ENCODE measurements around the gene PLA1A.

Gene PLA1A

DNA sequence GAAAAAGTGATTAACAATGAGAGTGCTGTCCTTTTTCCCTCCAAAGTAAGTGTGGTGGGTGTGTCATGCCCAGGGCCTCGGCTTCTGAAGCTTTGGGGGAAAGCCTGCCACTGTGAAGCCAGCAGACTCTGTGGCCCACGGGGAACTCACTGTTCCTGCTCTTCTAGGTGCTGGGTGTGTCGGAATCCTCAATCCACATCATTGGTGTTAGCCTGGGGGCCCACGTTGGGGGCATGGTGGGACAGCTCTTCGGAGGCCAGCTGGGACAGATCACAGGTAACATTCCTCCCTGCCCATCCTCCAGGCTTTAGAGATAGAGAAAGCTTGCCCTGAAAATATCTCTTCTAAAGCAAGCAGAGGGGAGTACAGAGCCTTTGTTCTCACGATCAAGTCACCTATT is 11.6 kb downstream of the PLA1A start:
- DNase-seq, result no peak
- Mint-ChIP-seq H3K4me3 (no peak overlapping the region), H3K9me3 (no peaks in the 10 kb centered on the region), H3K27me3 (peaks cover 24% of the 10 kb centered on the region), H3K27ac (no peak overlapping the region), H3K36me3 (ENCODE audit: low read depth) (no peaks in the 10 kb centered on the region), H3K4me1 (ENCODE audit: low read depth) (peaks cover 6% of the 10 kb centered on the region)

GRCh38 chr3:119611664-119612063 is 14.0 kb downstream of the PLA1A start:
- H3K27ac Mint-ChIP-seq, result no peak overlapping the region
- DNase-seq, result no peak
- H3K27me3 Mint-ChIP-seq, result peaks cover 24% of the 10 kb centered on the region
- H3K4me1 Mint-ChIP-seq (ENCODE audit: low read depth), result no peaks in the 10 kb centered on the region
- H3K36me3 Mint-ChIP-seq (ENCODE audit: low read depth), result no peaks in the 10 kb centered on the region
- no peak overlapping the region for H3K4me3 Mint-ChIP-seq
- no peaks in the 10 kb centered on the region for H3K9me3 Mint-ChIP-seq

DNA sequence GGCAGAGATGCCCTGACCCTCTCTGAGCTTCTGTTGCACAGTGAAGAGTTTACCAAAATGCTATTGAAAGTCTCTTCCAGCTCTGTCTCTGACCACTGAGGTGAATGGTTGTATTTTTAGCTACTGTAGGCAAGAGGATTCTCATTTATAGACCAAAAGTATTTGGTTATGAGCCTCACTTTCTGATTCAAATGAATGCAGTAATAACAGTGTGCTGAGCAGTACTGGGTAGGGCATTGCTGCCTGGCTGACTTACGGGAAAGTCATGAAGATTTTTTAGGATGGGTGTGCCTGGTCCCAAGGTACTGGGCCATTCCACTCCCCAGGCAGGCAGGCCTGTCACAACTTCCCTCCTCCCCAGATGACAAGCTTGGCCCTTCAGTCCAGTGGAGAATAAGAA is 15.5 kb downstream of the PLA1A start:
- Mint-ChIP-seq H3K4me3 (no peak overlapping the region), H3K4me1 (ENCODE audit: low read depth) (no peaks in the 10 kb centered on the region), H3K36me3 (ENCODE audit: low read depth) (no peaks in the 10 kb centered on the region), H3K27ac (no peak overlapping the region), H3K9me3 (no peaks in the 10 kb centered on the region), H3K27me3 (peaks cover 23% of the 10 kb centered on the region)
- no peak for DNase-seq

- no peak for DNase-seq
- H3K4me1 Mint-ChIP-seq (ENCODE audit: low read depth), result no peaks in the 10 kb centered on the region
- no peak overlapping the region for H3K27ac Mint-ChIP-seq
- H3K27me3 Mint-ChIP-seq, result peaks cover 19% of the 10 kb centered on the region
- no peaks in the 10 kb centered on the region for H3K36me3 Mint-ChIP-seq (ENCODE audit: low read depth)
- no peak overlapping the region for H3K4me3 Mint-ChIP-seq
- no peaks in the 10 kb centered on the region for H3K9me3 Mint-ChIP-seq
Measured at GRCh38 chr3:119613872-119614271, 16.2 kb downstream of the PLA1A start.

GRCh38 chr3:119616056-119616455 is 18.4 kb downstream of the PLA1A start:
- Mint-ChIP-seq H3K9me3 (no peaks in the 10 kb centered on the region), H3K27ac (no peak overlapping the region), H3K36me3 (ENCODE audit: low read depth) (no peaks in the 10 kb centered on the region), H3K4me3 (no peak overlapping the region), H3K4me1 (ENCODE audit: low read depth) (no peaks in the 10 kb centered on the region), H3K27me3 (peaks cover 13% of the 10 kb centered on the region)
- no peak for DNase-seq

- Mint-ChIP-seq H3K4me3 (no peak overlapping the region), H3K27ac (no peak overlapping the region), H3K27me3 (peaks cover 6% of the 10 kb centered on the region)
Measured at GRCh38 chr3:119619094-119619493, 21.4 kb downstream of the PLA1A start.

DNA sequence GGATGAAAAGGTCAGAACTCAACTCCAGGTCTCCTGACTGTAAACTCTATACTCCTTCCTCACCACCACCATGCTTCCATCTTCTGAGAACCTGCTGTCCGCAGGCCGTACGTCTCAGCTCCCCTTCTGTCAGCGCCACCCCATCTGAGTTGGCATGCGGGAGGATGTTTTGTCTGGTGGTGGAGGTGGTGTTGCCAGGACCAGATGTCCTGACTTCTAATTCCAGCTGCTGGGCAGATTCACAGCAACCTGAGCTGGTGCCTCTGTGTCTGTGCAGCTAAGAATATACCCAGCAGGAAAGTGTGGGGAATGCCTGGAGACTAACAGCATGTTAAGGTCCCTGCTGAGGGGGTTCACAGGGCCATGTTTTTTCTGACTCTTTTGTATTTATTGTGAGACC is 23.2 kb downstream of the PLA1A start:
- Mint-ChIP-seq H3K4me1 (ENCODE audit: low read depth) (no peaks in the 10 kb centered on the region), H3K4me3 (no peak overlapping the region), H3K9me3 (no peaks in the 10 kb centered on the region), H3K36me3 (ENCODE audit: low read depth) (no peaks in the 10 kb centered on the region), H3K27ac (no peak overlapping the region), H3K27me3 (peaks cover 13% of the 10 kb centered on the region)
- DNase-seq, result no peak

More at GRCh38 chr3:119619094-119619493, 21.4 kb downstream of the PLA1A start:
- Mint-ChIP-seq H3K9me3 (no peaks in the 10 kb centered on the region), H3K36me3 (ENCODE audit: low read depth) (no peaks in the 10 kb centered on the region), H3K4me1 (ENCODE audit: low read depth) (no peaks in the 10 kb centered on the region)
- DNase-seq, result no peak

GRCh38 chr3:119624002-119624720 is 26.5 kb downstream of the PLA1A start:
- H3K4me3 Mint-ChIP-seq, result no peak overlapping the region
- no peaks in the 10 kb centered on the region for H3K36me3 Mint-ChIP-seq (ENCODE audit: low read depth)
- H3K9me3 Mint-ChIP-seq, result no peaks in the 10 kb centered on the region
- peaks cover 36% of the 10 kb centered on the region for H3K27me3 Mint-ChIP-seq
- H3K27ac Mint-ChIP-seq, result no peak overlapping the region
- DNase-seq, result no peak
- H3K4me1 Mint-ChIP-seq (ENCODE audit: low read depth), result peaks cover 17% of the 10 kb centered on the region

- no peaks in the 10 kb centered on the region for H3K36me3 Mint-ChIP-seq (ENCODE audit: low read depth)
- no peak overlapping the region for H3K4me3 Mint-ChIP-seq
- no peak overlapping the region for H3K27ac Mint-ChIP-seq
- H3K9me3 Mint-ChIP-seq, result no peaks in the 10 kb centered on the region
- H3K4me1 Mint-ChIP-seq (ENCODE audit: low read depth), result peaks cover 20% of the 10 kb centered on the region
- H3K27me3 Mint-ChIP-seq, result peaks cover 43% of the 10 kb centered on the region
- no peak for DNase-seq
Measured at GRCh38 chr3:119625451-119626153, 27.9 kb downstream of the PLA1A start.

DNA sequence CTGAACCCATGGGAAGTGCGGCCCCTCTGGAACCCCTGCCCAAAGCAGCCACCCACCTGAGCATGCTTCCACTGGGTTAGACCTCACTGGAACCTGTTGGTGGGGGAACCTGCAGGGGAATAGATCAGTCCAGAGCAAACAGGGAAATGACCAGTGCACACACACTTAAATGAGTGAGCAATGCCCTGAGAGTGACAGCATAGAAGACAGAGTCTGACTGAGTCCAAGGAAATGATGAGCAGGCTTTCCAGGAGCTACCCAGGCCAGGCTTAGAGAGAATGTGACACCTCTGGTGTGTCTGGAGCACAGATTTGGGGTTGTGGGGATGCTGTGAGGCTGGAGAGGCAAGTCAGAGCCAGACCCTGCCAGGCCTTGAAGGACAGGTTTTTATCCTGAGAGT is 28.5 kb downstream of the PLA1A start:
- Mint-ChIP-seq H3K9me3 (no peaks in the 10 kb centered on the region), H3K4me3 (no peak overlapping the region), H3K27ac (no peak overlapping the region), H3K36me3 (ENCODE audit: low read depth) (no peaks in the 10 kb centered on the region), H3K27me3 (peaks cover 47% of the 10 kb centered on the region), H3K4me1 (ENCODE audit: low read depth) (peaks cover 20% of the 10 kb centered on the region)
- no peak for DNase-seq

- Mint-ChIP-seq H3K36me3 (ENCODE audit: low read depth) (no peaks in the 10 kb centered on the region), H3K4me3 (no peak overlapping the region), H3K9me3 (no peaks in the 10 kb centered on the region), H3K4me1 (ENCODE audit: low read depth) (peaks cover 20% of the 10 kb centered on the region), H3K27ac (no peak overlapping the region), H3K27me3 (peaks cover 47% of the 10 kb centered on the region)
- no peak for DNase-seq
Measured at GRCh38 chr3:119627461-119627860, 29.8 kb downstream of the PLA1A start.

DNA sequence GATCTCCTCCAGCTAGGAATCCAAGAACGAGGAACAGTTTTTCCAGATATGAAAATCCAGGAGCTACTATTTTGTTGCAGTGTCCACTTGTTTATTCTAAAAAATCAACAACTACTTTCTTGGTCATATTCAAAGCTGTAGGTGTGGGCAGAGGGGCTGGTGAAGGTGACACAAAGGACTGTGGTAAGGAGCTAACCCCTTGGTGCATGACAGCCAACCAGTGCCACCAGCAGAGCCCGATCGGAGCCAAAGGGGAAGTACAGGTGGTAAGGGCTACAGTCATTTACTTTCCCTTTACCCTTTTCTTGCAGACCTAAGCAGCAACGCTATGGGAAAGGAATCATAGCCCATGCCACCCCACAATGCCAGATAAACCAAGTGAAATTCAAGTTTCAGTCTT is 30.7 kb downstream of the PLA1A start:
- Mint-ChIP-seq H3K36me3 (ENCODE audit: low read depth) (no peaks in the 10 kb centered on the region), H3K4me1 (ENCODE audit: low read depth) (peaks cover 20% of the 10 kb centered on the region), H3K27me3 (peaks cover 47% of the 10 kb centered on the region), H3K4me3 (no peak overlapping the region), H3K9me3 (no peaks in the 10 kb centered on the region), H3K27ac (no peak overlapping the region)
- DNase-seq, result no peak

GRCh38 chr3:119628816-119629445 is 31.2 kb downstream of the PLA1A start:
- Mint-ChIP-seq H3K27ac (no peak overlapping the region), H3K4me3 (no peak overlapping the region), H3K4me1 (ENCODE audit: low read depth) (peaks cover 20% of the 10 kb centered on the region), H3K9me3 (no peaks in the 10 kb centered on the region), H3K27me3 (peaks cover 47% of the 10 kb centered on the region), H3K36me3 (ENCODE audit: low read depth) (no peaks in the 10 kb centered on the region)
- no peak for DNase-seq

DNA sequence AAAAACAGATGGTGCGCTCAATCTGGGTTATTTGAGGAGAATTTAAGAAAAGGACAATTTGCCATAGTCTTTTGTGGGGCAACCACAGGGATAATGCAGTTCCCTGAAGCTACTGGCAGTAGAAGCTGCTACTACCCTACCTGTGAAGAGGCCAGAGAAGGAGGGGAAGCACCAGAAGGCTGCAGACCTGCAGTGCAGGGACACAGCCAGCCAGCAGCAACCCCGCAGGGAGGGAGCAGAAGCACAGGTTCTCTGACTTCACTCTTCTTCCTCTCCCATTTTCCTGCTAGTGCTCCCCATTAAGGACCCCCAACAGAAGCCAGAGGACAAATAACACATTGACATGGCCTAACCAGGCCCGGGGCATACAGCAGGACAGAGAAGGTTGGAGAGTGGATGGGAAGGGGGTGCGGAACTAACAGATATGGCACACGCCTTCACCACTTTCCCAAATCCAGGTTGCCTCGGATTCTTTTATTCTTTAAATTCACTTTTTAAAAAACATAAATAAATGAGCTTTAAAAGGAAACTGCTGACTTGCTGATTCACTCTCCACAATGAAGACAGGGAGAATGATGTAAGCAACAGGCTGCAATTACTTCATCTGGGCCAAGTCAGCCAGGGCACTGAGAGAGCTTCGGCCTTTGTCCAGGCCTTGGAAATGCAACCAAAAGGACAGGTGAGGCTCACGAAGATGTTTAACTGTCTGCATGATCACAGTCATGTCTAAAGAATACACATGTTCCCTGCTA is 32.6 kb downstream of the PLA1A start:
- H3K4me3 Mint-ChIP-seq, result no peak overlapping the region
- no peak for DNase-seq

More for the DNA sequence above, 32.6 kb downstream of the PLA1A start:
- no peak overlapping the region for H3K27ac Mint-ChIP-seq
- H3K36me3 Mint-ChIP-seq (ENCODE audit: low read depth), result no peaks in the 10 kb centered on the region
- no peaks in the 10 kb centered on the region for H3K9me3 Mint-ChIP-seq
- H3K27me3 Mint-ChIP-seq, result peaks cover 43% of the 10 kb centered on the region
- peaks cover 20% of the 10 kb centered on the region for H3K4me1 Mint-ChIP-seq (ENCODE audit: low read depth)

All from activated T-cell treated with anti-CD3 and anti-CD28 coated beads, Interleukin-2, amount 50 U/mL, for 24 hours (primary cell).